GM13976 (cell line): Measurements from ENCODE around the gene DNMT3B.
"Not testable (repeated sequence)": the region's sequence is repeated elsewhere in the genome, so short reads cannot be mapped to it uniquely, and the experiment has no call there.

ENCODE experiments used
- DNase-seq: peaks from one replicate; pipeline ENCODE4 v3.0.0; 2012; ENCODE audit warnings: low spot score
- in situ Hi-C: fragments of 300-500 bp; cut with MboI; formaldehyde crosslinking; loops from one replicate; pipeline ENCODE4 v1.12.0; 2022; ENCODE audit warnings: low sequenced_read_pairs, mixed read lengths, inconsistent platforms; ENCODE audit not compliant: unreplicated experiment
- TF ChIP-seq, protein P1 (sequence below): IDR thresholded peaks from 2 replicates; pipeline ENCODE4 v1.5.1; 2012; ENCODE audit warnings: borderline replicate concordance, mild to moderate bottlenecking; ENCODE audit not compliant: insufficient read depth; ENCODE audit errors: extremely low read depth, missing control alignments, control extremely low read depth

DNMT3B gene

DNA sequence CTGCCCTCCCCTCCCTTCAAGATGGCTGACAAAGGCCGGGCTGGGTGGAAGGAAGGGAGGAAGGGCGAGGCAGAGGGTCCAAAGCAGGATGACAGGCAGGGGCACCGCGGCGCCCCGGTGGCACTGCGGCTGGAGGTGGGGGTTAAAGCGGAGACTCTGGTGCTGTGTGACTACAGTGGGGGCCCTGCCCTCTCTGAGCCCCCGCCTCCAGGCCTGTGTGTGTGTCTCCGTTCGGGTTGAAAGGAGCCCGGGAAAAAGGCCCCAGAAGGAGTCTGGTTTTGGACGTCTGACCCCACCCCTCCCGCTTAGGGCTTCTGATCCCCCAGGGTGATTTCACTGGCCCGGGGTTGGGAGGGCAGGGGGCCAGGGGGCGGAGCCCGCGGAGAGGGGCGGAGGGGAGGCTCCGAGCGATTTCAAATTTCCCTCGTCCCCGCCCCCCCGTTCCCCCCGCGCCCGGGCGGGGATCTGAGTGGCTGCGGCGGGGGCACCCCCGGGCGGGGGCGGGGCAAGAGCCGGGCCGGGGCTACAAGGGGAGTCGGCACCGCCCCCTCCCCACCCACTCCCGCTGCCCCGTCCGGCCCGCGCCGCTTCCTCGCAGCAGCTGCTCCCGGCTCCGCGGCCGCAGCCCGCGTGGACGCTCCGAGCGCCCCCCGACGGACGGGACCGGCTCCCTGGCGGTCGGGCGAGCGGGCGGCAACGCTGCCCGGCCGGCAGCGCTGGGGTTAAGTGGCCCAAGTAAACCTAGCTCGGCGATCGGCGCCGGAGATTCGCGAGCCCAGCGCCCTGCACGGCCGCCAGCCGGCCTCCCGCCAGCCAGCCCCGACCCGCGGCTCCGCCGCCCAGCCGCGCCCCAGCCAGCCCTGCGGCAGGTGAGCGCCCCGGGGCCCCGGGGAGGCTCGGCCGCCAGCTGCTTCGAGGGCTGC, at the start of gene DNMT3B:
Gene DNMT3B, plus strand, starts transcription at position 555 of the 923 bp plus-strand sequence. CDS start 17,939 bp downstream, outside the sequence.
- DNase-seq = peak; percentile 92
- TF ChIP-seq, protein P1, sequence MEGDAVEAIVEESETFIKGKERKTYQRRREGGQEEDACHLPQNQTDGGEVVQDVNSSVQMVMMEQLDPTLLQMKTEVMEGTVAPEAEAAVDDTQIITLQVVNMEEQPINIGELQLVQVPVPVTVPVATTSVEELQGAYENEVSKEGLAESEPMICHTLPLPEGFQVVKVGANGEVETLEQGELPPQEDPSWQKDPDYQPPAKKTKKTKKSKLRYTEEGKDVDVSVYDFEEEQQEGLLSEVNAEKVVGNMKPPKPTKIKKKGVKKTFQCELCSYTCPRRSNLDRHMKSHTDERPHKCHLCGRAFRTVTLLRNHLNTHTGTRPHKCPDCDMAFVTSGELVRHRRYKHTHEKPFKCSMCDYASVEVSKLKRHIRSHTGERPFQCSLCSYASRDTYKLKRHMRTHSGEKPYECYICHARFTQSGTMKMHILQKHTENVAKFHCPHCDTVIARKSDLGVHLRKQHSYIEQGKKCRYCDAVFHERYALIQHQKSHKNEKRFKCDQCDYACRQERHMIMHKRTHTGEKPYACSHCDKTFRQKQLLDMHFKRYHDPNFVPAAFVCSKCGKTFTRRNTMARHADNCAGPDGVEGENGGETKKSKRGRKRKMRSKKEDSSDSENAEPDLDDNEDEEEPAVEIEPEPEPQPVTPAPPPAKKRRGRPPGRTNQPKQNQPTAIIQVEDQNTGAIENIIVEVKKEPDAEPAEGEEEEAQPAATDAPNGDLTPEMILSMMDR = peak; percentile 37
- in situ Hi-C loops = no loop called here

DNA sequence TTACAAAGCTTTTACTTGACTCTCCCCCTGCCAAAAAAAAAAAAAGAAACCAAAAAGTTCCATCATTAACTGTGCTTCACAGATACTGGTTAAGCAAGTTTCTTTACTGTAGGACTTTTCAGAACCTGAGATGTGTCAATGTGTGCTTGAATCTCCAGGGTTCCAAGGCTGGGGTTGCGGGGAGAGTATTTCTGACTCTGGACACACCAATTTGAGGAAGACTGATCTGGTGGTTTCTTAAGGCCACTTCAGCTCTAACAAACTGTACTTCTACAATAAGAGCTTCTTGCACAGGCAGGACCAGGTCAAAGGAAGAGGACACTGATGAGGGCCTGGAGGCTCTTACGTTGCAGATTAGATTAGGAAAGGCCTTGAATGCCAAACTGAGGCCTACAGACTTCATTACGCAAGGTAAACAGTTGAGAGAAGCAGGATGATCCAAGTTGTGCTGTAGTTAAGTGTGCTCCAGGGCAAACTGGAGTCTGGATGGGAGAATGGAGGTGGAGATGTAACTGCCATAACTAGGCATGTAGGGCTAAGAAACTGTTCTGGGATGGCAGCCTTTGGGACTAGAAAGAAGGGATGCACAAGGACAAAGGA, 43.3 kb upstream of the DNMT3B start:
- TF ChIP-seq, protein P1 = no peak
- in situ Hi-C loops = no loop called here
- DNase-seq = no peak

DNA sequence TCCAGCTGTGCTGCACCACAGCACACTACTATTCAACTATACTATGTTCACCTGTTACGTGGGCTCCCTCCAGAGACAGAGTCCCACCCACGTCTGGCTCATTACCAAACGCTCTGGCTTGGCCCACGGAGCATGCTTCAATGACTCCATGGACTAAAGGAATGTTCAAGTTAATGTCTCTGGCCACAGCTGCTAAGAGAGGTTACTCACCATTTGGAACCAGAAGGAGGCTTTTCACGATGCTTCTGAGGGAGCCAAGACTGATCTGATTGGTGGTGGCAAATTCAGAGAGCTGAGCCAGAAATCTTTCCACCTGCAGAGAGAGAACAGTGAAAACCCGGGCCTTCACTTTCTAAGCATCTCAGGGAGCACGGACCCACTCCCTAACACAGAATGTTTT, 34.5 kb upstream of the DNMT3B start:
- DNase-seq = no peak
- in situ Hi-C loops = no loop called here
- TF ChIP-seq, protein P1 = no peak

DNA sequence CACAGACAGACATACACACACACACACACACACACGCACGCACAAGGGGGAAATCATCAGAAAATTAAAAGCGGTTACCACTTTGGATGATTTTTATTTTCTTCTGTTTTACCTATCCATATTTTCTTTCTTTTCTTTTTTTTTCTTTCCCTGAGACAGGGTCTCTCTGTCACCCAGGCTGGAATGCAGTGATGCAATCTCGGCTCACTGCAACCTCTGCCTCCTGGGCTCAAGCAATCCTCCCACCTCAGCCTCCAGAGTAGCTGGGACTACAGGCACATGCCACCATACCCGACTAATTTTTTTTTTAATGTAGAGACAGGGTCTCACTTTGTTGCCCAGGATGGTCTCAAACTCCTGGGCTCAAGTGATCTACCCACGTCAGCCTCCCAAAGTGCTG, 33.8 kb upstream of the DNMT3B start:
- in situ Hi-C loops, DNase-seq: not testable (repeated sequence)

DNA sequence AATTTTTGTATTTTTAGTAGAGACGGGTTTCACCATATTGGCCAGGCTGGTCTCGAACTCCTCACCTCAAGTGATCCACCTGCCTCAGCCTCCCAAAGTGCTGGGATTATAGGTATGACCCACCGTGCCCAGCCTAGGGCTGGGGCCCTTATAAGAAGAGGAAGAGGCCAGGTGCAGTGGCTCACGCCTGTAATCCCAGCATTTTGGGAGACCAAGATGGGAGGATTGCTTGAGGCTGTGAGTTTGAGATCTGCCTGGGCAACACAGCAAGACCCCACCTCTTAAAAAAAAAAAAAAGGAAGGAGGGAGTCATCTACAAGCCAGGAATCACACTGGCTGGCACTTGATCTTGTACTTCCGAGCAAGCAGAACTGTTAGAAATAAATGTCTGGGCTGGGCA, 32.9 kb upstream of the DNMT3B start:
- in situ Hi-C loops, DNase-seq: not testable (repeated sequence)

DNA sequence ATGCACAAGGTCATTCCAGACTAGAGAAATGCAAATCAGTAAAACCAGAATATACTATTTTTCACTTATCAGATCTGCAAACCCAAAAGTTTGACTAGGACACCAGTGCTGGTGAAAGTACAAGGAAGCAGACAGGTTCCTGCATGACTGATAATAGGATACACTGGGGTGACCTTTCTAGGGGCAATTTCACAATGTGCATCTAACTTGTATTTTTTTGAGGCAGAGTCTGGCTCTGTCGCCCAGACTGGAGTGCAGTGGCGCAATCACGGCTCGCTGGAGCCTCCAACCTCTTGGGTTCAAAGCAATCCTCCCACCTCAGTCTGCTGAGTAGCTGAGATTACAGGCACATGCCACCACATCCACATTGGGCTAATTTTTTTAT, 30.3 kb upstream of the DNMT3B start:
- TF ChIP-seq, protein P1 = no peak
- DNase-seq = no peak
- in situ Hi-C loops = no loop called here

DNA sequence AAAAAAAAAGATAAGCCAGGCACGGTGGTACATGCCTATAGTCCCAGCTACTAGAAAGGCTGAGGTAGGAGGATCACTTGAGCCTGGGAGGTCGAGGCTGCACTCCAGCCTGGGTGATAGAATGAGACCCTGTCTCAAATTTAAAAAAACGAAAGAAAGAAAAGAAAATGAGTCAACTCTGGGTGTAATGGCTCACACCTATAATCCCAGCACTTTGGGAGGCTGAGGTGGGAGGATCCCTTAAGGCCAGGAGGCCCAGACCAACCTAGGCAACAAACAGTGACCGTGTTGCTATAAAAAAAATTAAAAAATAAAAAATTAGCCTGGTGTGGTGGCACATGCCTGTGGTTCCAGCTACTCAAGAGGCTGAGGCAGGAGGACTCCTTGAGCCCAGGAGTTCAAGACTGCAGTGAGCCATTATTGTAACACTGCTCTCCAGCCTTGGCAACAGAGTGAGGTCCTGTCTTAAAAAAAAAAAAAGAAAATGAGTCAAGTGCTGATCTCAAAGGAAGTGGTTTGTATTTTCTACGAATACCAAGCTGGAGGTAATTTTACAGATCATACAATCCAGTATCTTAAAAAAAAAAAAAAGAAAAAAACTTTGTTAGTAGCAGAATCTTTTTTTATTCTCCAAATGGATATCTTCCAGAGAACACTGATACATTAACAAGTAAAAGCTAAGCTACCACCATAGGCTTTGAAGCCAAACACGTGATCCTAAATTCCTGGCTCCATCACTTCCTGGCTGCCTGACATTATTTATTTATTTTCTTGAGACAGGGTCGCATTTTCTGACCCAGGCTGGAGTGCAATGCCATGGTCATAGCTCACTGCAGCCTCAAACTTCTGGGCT, 24.6 kb upstream of the DNMT3B start:
- in situ Hi-C loops = no loop called here
- TF ChIP-seq, protein P1 = no peak
- DNase-seq = no peak
